Glomerular visceral epithelial cell (primary cell): ENCODE results near the gene DCXR.

ENCODE experiments used
- DNase-seq: peaks from one replicate; pipeline ENCODE4 v3.0.0-alpha.2; 2016; ENCODE audit errors: extremely low spot score

Gene DCXR

GRCh38 chr17:82022981-82023446 lies 14.5 kb downstream of the DCXR start, which contains the start of gene LRRC45:
LRRC45 (plus strand) TSS chr17:82023305; CDS start chr17:82023644, 339 bp downstream.
- peak; percentile 100 for DNase-seq

DNA sequence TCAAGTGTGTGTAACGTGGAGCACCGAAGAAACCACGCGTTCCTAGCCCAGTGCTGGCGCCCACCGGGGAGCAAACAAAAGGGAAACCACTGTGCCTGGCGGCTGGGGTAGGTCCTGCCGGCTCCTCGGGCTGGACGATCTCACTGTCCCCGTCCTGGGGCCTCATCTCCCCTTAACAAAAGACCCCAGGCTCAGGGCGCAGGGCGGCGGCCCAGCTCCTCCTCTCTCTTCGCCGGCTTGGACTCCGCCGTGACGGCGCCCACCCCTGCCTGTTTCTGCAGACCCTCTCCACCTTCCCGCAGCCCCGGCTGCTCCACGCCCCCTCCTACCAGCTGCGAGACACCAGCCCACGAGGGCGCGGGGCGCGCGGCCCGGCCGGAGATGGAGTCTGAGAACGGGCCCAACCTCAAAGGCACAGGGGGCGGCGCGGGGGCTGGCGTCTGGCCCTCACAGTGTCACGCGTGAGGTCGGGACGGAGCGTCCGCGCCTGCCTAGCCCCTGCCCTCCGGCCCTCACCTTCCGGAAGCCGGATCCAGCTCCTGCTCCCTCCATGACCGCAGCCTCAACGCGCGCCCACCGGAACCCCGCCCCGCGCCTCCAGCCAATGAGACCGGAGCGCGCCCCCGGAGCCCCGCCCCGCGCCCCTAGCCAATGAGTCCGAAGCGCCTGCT lies 15.1 kb downstream of the DCXR start, which contains the start of gene CENPX:
Gene CENPX (minus strand): TSS at position 569 of the 671 bp plus-strand sequence. CDS start 17 bp downstream, at position 552.
- DNase-seq, result no peak

DNA sequence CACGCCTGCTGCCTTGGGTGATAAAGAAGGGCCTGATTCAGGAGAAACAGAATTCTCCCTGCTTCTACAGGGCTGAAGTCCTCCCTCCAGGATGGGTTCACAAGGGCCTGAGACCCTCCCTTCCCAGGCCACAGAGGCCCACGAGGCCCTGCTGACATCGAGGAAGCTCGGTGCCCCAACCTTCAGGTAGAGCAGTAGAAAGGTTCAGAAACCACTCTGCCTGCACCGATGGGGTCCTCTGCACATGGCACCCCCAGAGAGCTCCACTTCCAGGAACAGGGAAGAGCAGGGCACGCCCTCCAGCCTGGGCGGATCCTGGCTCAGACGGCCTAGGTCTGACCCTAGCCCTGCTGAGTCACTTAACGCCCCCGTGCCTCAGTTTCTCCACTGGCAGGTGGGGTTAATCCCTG lies 15.6 kb downstream of the DCXR start:
- no peak for DNase-seq

DNA sequence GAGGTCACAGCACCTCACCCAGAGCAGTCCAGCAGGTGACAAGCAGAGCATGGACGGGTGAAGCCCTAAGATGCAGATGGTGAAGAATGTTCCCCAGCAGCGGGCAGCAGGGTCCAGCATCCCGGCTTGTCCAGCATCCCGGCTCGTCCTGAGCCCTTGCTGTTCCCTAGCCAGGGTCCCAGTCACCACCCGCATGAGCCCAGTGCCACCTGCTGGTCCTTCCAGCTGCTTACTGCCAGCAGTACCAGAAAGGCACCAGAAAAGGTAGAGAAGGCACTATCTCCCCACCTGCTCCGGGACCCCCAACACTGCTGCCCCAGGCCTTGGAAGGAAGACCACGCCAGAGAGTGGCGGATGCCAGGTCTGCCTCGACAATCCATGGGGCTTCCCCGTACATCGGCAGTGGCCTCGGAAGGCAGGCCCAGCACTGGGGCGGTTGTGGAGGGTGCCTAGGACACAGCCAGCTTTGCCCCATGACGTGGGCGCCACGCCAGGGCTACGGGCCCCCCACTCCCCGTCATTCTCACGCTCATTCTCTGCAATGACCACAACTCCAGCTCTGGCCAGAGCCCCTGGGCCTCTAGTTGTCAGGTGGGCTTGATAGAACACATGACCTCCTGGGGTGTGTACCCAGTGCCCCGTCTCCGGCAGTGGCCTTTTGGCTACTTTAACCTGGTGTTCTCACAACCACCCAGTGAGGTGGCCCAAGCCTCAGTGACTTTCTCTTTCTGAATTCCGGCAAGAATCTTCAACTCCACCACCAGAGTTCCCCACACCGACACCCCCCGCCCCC lies 16.2 kb downstream of the DCXR start:
- DNase-seq, result peak; percentile 84

- no peak for DNase-seq
Observed at GRCh38 chr17:82020572-82021106, 16.9 kb downstream of the DCXR start.

- DNase-seq, result peak; percentile 32
Observed at GRCh38 chr17:82019690-82020571, 17.6 kb downstream of the DCXR start.

DNA sequence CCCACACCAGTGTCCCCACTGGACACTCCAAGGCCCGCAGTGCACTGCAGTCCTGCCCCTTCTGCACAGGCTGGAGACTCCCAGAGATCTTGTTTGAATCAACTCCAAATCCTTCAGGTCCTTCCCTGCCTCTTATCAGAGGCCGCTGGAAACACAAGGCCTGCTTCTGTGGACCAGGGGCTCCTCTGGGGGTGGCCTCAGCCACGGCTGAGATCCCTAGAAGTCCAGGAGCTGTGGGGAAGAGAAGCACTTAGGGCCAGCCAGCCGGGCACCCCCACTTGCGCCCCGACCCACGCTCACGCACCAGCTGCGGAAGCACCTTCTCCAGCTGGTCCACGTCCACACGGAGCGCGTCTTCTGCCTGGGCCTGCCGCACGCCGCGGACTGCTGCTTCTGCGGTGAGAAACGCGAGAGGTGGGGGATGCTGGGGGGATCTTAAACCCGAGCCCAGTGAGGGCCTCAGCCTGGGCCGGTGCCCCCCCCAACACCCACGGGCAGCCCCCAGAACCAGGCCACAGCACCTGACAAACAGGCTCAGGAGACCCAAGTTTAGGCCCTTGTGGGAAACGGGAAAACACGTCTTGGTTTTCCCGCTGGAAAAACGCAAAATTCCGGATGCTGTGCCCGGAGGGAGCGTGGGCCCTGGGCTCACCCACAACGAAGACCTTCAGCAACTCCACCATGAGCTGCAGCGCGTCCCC lies 18.4 kb downstream of the DCXR start:
- no peak for DNase-seq

- DNase-seq, result no peak
Observed at GRCh38 chr17:82018152-82018988, 19.1 kb downstream of the DCXR start.

DNA sequence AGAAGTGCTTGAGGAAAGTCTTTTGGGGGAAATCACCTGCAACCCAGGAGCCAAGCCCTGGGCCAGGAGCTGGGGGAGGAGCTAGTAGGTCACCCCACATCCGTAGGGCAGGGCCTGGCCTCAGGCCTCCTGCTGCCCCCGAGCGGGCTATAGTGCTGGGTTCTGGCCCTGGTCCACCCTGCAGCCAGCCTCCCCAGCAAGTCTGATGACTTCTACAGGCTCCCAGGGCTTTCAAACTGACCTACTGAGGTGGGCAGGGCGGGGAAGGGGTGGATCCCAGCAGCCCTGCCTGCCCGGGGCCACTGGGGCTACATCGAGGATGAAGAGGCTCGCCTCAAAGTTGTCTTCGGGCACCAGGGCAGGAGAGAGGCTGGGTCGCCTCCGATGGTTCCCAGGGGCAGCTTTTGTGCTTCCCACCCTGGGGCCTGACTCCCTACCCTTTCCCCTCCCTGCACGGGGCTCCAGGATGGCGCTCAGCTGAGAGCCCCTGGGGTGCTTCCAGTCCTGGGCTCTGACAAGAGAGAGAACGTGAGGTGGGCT lies 19.8 kb downstream of the DCXR start:
- no peak for DNase-seq

- DNase-seq, result no peak
Observed at GRCh38 chr17:82016875-82017459, 20.5 kb downstream of the DCXR start.

- DNase-seq, result no peak
Observed at GRCh38 chr17:82016061-82016874, 21.2 kb downstream of the DCXR start.

DNA sequence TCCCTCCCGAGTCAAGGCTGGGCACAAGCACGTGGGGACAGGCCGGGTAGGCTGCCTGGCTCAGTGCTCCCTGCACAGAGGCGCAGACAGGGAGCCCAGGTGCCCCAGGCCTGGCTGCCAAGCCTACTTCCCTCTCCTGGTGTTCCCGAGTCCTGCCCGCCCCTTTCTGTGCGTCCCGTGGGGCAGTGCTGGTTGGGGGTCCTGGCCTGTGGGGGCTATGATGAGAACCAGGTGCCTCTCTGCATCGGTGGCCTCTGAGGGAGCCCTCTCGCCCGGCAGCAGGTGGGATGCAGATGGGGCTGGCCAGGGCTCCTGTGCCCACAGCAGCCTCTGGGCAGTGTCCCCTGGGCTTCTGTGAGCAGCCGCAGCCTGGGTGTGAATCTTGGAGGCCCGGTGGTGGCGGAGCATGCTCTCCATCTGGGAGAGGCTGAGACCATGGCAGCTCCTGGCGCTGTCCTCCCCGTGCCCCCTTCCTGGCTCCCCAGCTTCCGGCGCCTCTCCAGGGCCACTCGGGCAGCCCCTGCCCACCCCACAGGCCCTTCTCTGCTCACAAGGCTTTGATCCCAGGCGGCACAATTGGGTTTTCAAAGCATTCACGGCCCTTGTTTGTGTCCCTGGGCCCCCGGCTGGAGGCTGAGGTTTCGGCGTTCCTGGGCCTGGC lies 22.1 kb downstream of the DCXR start:
- DNase-seq, result no peak

DNA sequence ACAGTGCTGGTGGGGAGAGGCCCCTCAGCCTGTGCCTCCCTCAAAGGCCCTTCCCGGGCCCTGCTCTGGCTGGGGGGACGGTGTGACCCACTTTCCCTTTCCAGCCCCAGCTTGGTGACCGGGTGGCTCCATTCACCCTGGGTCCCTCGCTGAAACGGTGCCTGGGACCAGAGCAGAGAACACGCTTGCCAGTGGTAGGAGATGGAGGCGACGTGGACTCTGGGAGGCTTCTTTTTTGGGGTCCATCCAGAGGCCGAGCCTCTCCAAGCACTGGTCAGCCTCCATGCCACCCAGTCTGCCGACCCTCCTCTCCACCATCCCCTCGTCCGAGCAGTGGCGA lies 22.6 kb downstream of the DCXR start:
- DNase-seq, result no peak

- DNase-seq, result no peak
Observed at GRCh38 chr17:82014432-82014831, 23.1 kb downstream of the DCXR start.

GRCh38 chr17:82013772-82014321 lies 23.6 kb downstream of the DCXR start:
- DNase-seq, result no peak

DNA sequence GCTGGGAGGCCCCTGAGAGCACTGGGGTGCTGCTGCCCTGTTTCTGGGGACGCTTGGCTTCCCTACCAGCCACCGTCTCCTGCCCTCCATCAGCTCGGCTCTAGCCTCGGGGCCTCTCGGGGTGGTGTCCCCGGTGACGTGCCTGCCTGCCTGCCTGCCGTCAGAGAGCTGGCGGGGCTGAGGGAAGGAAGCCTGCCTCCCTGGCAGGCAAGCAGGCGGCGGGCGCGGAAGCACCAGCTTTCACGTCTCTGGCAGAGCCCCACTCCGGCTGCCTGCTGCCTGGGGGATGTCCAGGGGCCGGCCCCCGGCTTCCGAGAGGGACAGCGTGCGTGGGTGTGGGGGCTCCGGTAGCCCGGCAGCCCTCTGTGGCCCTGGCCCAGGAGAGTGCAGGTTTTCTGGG lies 24.2 kb downstream of the DCXR start:
- DNase-seq, result no peak

DNA sequence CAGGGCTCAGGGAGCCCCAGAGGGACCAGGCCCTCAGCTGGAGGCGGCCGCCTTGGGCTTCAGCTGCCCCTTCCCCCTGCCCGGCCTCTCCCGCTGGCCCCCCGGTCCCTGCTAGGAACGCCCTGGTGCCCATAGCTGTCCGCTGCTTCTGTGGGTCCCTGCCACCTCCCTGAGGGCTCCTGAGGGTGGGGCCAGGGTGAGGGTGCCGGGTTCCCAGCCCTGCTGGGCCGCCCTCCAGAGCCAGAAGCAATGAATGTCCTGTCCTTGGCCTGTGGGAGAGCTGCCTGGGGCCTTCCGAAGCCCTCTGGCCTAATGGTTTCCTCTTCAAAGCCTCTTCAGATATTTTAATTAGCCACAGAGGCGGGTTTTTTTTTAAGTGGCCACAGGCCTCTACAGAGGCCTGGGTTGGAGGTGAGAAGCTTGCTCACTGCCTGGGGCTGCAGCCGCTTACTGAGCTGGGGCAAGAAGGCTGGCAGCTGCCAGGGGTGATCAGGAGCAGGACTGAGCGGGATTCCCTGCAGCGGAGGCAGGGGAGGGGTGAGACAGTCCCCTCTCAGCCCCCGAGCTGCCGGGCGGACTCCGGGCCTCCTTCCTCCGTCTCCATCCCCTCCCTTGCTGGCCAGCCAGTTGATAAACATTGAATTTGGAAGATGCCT lies 24.7 kb downstream of the DCXR start:
- no peak for DNase-seq
